HuH-7 (cell line): Measurements from ENCODE around the gene EIF4E3.

ENCODE experiments used
- DNase-seq: peaks from one replicate; pipeline ENCODE4 v3.0.0; 2011; ENCODE audit warnings: low spot score

The EIF4E3 gene

DNA sequence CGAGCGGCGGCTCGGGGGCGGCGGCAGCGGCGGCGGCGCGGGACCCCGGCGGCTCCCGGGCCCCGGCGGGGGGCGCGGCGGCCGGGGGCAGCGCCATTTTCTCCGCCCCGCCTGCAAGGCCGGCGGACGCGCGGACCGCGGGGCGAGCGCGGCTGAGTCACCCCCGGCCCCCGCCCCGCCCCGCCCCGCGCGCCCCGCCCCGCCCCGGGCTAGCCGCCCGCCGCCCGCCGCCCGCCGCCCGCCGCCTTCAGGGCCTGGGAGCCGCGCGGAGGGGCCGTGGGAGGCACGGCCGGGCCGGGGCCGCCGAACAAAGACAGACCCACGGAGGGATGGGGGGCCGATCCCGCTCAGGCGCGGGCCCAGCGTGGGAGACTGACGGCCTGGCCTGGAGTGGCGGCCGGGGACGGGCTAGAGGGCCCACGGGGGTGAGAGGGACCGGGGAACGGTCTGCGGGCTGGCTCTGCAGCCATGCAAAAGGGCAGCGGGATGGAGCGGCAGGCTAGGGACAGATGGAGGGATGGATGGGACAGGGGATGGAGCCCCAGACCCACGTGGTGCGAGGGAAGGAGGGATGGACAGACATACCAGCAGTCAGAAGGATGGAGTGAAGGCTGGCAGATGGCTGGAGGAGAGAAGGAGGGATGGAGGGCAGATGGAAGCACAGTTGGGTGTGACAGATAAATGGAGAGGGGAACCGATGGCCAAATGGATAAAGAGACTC, at the start of gene EIF4E3:
TSS of gene EIF4E3 (minus strand) at position 132 of the 721 bp plus-strand sequence. CDS start at position 97, 35 bp downstream.
- peak; percentile 35 for DNase-seq

DNA sequence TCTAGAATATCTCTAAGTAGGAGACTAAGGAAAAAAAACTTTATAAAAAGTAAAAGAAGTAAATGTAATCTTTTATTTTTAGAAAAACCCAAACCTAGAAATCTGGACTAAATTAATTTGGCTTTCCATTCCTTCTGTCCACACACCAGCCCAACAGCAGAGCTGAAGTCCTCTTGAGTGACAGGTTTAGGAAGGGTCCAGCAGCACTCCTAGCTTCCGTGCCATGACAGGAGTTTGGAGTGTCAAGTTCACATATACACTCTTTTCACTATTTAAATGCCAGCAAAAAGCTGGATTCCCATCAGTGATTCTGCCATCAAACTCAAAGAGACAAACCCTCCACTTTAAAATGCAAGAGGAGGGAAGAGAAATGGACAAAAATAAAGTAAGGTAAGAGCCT, 46.7 kb upstream of the EIF4E3 start:
- no peak for DNase-seq

DNA sequence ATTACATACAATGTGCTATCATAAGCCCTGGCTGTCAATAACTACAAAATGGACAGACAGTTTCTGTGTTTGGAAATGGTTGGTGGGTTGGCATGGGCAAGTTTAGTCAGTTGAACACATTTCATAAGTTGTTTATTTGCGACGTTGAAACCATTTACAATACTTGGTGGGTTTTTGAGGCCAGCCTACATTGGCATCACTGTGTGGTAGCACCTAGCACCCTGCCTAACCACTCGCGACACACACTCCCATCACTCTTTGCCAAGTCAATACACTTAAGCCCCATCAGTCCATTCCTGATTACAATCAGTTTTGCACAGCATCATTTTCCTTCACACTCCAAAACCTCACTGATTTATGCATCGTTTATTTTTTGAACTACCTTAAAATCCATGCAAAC, 45.9 kb upstream of the EIF4E3 start:
- DNase-seq = no peak

DNA sequence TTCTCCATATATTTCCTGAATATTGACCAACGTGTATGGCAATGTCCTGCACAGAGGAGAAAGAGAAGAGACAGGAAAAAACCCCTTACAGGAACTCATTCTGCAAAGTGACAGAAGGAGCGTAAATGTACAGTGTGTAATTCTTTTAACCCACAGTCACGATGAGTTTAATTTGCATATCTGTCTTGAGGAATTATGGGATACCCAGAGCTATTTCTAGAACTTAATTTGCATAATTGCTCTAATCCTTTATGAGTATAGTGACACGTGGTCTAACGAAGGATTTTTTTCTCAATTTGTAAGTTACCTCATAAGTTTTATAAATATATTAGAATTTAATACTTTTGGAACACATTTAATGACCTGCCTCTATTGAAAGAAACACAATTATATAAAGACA, 38.2 kb upstream of the EIF4E3 start:
- DNase-seq = no peak

DNA sequence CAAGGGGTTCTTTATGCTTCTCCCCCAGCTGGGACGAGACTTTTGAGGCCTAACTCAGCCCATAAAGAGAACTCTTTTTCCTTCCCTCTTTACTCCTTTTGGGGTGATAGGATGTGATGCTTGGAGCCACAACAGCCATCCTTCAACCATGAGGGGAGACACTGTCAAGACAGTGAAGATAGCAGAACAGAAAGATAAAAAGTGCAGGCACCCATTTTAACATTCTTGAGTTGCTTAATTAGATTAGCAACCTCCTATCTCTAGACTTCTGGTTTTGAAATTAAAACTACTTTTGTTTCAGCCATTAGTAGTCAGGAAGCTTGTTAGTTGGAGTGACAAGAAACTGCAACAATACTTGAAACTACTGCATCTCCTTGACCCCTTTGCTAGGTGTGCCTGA, 34.9 kb upstream of the EIF4E3 start:
- no peak for DNase-seq

DNA sequence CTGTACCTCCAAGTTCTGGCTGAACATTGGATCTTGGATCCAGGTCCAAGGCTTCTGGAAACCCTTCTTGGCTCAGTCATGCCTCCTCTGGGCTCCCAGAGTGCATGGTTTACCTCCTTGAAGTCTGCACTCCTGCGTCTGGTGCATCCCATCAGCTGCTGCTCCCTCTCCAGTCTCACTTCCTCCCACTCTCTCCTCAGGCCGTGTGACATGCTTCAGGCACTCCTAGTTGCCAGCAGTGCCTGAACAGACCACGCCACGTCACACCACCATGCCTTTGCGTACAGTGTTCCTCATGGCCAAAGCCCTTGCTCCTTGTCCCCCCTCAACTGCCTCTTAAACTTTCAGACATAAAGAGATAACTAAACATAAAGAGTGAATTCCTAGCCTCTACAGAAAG, 34.2 kb upstream of the EIF4E3 start:
- no peak for DNase-seq

DNA sequence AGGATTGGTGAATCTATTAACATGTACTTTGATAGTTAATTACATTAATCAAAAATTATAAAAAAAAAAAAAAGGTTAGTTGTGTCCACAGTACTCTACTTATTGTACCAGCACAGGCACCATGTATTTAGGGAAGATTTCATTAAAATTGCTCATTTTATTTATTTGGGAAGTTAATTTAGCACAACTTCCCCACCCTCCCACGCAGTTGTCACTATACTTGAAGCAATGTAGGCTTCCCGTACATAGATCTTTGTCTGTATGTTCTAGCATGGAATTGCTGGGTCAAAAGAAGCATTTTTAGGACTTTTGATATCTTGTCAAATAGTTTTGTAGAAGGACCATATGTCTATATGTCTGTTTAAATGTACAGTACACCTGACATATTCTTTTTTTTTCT, 32.9 kb upstream of the EIF4E3 start:
- DNase-seq = no peak

DNA sequence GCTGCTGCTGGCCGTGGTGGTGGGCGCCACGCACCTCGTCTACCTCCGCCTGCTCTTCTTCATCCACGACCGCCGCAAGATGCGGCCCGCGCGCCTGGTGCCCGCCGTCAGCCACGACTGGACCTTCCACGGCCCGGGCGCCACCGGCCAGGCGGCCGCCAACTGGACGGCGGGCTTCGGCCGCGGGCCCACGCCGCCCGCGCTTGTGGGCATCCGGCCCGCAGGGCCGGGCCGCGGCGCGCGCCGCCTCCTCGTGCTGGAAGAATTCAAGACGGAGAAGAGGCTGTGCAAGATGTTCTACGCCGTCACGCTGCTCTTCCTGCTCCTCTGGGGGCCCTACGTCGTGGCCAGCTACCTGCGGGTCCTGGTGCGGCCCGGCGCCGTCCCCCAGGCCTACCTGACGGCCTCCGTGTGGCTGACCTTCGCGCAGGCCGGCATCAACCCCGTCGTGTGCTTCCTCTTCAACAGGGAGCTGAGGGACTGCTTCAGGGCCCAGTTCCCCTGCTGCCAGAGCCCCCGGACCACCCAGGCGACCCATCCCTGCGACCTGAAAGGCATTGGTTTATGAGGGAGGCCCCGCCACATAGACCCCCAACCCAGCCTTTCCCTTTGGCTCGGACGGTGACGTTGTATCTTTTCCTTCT, 29.5 kb upstream of the EIF4E3 start:
- no peak for DNase-seq

DNA sequence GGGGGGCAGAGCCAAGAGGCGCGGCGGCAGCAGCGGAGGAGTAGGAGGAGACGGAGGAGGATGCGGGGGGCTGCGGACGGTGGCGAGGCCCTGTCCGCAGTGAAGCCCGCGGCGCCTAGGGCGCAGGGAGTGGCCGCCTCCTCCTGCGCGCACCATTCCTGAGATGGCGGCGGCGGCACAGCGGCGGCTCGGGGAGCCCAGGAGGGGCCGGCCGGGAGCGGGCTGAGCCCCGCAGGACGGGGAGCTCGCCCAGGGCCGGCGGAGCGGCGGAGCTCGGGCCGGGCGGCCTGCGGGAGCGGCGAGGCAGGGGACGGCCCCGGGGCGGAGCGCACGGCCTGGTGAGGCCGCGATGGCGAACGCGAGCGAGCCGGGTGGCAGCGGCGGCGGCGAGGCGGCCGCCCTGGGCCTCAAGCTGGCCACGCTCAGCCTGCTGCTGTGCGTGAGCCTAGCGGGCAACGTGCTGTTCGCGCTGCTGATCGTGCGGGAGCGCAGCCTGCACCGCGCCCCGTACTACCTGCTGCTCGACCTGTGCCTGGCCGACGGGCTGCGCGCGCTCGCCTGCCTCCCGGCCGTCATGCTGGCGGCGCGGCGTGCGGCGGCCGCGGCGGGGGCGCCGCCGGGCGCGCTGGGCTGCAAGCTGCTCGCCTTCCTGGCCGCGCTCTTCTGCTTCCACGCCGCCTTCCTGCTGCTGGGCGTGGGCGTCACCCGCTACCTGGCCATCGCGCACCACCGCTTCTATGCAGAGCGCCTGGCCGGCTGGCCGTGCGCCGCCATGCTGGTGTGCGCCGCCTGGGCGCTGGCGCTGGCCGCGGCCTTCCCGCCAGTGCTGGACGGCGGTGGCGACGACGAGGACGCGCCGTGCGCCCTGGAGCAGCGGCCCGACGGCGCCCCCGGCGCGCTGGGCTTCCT, 28.8 kb upstream of the EIF4E3 start, which contains the start of gene GPR27:
TSS of gene GPR27 (plus strand) at position 155 of the 909 bp plus-strand sequence. CDS start at position 350, 195 bp downstream.
- DNase-seq = no peak

DNA sequence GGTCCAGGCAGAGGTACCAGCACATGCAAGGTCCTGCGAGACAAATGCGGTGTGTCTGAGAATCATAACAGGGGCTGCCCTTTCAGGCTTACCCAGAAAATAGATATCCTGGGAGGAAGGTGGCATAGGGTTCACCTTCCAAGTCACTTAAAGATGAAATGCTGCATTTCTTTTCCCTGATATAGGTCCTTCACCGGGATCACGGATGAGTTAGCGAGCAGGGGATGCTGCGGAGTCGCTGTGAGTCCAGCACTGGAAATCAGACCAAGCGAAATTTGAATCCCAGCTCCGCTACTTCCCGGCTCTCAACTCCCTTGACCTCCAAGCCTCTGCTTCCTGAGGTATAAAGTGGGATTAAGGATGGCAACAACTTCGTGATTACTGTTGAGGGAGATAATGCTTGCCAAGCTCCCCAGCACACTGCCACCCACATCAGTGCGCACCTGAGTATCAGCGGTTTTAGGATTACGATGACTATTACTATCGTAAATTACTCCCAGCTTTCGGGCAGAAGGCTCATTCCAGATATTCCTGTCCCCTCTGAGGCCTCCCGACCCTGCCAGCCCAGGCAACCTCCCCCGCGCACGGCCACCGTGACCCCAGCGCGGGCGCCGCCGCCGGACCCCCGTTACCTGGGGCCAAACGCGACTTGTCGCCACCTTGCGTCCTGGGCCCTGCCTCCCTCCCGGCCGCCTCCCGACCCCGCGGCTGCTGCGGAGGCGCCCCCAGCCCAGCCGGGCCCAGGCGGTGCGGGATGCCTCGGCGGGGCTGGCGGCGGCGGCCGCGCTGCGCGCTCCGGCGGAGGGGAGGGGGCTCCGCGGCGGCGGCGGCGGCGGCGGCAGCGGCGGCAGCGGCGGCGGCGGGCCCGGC, 27.9 kb upstream of the EIF4E3 start:
- no peak for DNase-seq

DNA sequence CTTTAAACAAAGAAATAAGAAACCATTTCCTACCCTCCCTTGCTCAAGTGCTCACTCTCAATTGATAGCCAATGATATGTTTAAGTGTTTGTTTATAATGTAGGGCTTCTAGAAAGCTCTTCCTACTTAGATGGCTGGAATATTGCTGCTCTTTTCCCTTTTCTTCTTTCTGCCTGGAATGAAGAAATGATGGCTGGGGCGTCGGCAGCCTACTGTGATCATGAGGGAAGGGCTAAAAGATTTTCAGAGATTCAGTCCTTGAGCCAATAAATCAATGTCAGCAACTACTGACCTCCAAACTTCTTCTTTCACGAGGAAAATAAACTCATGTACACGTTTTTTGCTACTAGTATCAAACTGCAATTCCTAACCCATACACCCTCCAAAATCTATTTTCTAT, 26.4 kb upstream of the EIF4E3 start:
- no peak for DNase-seq

DNA sequence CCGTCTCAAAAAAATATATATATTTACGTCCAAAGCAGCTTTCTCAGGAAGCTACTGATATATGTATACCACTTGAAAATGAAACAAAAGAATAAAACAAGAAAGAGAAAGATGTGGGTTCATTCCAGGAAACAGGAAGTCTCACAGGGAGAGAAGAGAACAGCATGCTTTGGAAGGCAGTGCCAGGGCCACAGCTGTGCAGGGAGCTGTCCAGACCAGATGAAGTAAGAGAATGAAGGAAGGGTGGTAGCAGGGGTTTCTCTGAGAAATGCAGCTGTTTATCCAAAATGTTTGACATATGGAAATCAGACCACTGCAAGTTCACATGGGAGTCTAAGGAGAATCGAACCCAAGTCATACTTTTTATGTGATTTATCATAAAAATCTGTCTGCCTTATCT, 19.5 kb upstream of the EIF4E3 start:
- DNase-seq = no peak

DNA sequence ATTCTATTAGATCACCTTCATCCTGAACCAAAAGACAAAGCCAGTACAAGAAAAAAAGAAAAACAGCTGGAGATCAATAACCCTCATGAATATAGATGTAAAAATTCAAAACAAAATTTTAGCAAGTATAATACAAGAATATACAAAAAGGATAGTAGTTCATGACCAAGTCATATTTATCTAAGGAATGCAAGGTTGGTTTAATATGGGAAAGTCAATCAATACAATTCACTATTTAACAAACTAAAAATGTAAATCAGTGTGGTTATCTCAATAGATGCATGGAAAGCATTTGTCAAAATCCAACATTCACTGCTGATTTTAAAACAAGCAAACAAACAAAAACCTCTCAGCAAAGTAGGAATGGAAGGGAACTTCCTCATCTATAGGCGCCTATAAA, 17.4 kb upstream of the EIF4E3 start:
- no peak for DNase-seq

DNA sequence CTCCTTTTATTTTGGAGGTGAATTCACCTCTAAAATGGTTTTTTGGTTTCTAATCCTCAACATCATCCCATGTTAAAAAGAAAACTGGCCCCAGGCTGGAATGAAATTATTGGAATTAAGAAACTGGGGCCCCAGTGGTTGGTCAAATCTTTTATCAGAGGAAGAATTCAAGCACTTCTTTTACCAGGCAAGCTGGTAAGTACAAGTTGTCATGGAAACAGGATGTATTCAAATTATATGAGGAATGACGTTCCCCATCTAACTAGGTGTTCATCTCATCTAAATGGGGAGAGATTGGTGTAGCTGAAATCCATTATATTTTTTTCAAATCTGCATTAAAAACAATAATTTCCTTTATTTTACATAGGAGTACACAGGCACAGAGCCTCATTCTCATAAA, 9.7 kb upstream of the EIF4E3 start:
- DNase-seq = no peak

DNA sequence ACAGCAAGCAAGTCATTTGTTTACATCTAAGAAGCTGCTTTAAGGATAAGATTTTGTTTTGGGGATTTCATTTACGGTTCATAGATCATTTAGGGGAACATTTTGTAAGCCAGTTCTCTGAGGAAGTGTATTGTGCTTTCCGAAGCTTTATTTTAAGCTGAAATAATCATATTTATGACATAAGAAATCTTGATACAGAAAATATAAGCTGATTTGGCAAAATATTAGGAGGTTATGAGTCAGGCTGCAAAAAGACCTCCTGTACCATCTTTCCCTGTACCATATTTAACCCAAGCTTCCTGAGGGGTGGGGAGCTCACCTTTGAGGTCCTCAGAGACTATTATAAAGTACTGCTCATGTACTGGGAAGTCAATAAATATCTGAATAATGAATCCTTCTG, 8.1 kb upstream of the EIF4E3 start:
- no peak for DNase-seq

DNA sequence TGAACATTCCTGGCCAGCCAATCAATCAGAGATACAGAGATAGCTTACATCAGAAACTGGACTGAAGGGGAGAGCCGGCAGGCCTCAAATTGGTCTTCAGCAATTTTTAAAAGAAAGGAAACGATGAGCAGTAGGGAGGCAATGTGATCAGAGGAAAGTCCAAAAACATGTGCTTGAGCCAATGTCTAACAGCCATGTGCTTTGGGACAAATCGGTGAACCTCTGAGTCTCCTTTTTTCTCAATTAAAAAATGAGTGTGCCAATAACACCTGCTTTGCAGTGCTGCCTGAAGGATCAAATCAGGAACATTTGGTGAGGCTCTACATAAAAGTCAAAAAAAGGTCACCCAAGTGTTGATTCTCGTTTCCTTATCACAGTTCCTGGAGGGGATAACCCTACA, 7.4 kb upstream of the EIF4E3 start:
- no peak for DNase-seq

DNA sequence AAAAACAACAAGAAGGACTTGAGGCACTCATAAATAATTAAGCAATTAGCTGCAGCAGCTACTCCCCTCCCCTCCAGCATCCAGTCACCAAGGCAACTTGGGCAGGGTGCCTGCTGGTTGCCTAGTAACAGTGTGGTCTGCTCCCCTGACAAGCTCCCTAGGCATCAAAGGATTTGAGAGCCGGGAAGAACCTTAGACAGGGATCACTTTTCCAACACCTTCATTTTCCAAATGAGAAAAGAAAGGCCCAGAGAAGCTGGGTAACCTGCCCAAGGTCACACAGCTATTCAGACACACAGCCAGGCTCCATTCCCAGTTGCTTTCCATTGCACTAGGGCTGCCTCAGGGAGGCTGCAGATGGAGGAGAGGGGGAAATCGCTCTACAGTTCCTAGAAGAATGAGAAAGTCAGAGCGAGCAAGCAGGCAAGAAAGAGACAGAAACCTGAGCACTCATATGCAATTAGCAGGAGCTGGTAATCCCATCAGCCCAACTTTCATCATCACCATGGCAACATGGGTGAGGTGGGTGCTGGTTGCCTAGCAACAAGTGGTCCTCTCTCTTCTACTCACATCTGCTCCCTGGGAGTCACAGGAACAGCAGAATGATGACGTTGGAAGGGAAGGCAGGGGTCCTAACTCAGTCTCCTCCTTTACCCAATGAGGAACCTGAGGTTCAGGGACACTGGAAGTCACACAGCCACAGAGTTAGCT, 3.6 kb upstream of the EIF4E3 start:
- no peak for DNase-seq

DNA sequence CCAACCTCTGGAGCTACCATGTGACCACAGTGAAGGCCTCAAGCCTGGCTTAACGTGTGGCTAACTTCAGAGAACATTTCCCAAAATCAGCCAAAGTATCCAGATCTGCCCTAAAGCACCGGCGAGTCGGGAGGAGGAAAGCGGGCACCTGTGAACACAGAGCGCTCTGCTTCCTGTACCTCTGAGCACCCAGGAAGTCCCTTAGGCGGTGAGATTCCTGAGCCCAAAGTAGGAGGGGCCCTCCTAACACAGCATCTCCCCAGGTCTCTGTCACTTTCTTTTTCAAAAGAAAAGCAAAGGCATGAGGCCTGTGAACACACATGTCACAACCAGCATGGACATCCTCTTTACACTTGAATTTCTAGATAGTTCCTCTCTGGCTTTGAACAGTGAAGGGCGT, 944 bp upstream of the EIF4E3 start:
- DNase-seq = no peak

DNA sequence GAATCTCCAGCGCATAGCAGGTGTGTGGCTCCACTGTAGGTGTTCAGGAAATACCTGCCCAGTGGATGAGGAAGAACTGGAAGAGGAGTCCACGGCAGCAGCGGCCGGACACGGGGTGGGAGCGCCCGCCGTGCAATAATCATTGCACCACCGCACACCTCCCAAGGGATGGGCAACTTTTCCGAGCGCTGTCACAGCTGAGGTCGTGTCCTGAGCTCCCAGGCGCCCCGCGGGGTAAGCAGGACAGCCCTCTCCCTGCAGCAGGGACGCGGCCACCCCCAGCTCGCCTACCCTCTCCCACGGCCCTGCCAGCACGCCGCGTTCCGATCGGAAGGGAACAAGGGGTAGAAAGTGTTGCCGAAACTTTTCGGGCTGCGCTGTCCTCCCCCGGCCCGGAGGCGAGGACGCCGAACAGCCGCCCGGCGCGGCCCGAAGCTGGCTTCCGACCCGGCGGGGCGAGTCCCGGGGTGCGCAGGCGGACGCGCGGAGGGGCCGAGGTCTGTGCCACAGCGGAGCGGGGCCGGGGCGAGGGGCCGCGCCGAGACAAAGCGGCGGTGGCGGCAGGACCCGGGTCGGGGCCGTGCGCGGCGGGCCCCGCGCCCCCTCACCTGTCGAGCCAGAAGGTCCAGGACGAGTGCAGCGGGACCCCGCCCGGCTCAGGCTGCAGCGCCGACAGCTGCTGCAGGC, 475 bp downstream of the EIF4E3 start:
- DNase-seq = peak; percentile 24

DNA sequence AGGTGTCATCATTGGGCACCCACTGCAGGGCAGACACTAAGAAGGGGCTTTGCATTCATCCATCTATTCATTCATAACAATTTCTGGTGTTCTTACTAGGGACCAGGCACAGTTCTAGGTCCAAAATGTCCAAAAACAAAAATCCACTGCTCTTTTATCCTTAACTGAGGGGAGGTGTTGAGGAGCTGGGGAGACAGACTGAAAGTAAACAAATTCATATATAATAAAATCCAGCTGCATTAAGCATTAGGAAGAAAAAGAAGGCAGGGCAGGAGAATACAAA, 1.1 kb downstream of the EIF4E3 start:
- DNase-seq = no peak
